Astrocyte (in vitro differentiated cells and primary cell): ENCODE results near the gene LRMDA. TPM values are rescaled to one million over a fixed set of nuclear protein-coding genes. Genes with fewer than 3 reads are reported as not detected.

Experiments used
- DNase-seq: peaks from one replicate; pipeline ENCODE4 v3.0.0-alpha.2; 2010; ENCODE audit warnings: low read depth
- FAIRE-seq: peaks from 2 replicates; lab custom pipeline; 2011; peaks lifted over from hg19 to GRCh38; lab: Jason Lieb, UNC
- H2AFZ ChIP-seq: 2 replicates; pipeline ENCODE4 v1.6.0; 2012; ENCODE audit warnings: low read depth, low read length, inconsistent platforms
- H3K27ac ChIP-seq: 2 replicates; pipeline ENCODE4 v1.5.1; 2011; ENCODE audit warnings: low read depth, low read length, inconsistent platforms
- H3K27me3 ChIP-seq: 2 replicates; pipeline ENCODE4 v1.6.0; 2011; ENCODE audit warnings: low read length, inconsistent platforms; ENCODE audit not compliant: insufficient read depth
- H3K36me3 ChIP-seq: 2 replicates; pipeline ENCODE4 v1.5.1; 2011; ENCODE audit warnings: low read length, inconsistent platforms; ENCODE audit not compliant: insufficient read depth
- H3K4me1 ChIP-seq: 2 replicates; pipeline ENCODE4 v1.5.1; 2011; ENCODE audit warnings: low read length, inconsistent platforms; ENCODE audit not compliant: insufficient read depth
- H3K4me2 ChIP-seq: 2 replicates; pipeline ENCODE4 v1.6.0; 2012; ENCODE audit warnings: low read length, inconsistent platforms
- H3K4me3 ChIP-seq: 2 replicates; pipeline ENCODE4 v1.5.1; 2011; ENCODE audit warnings: low read depth, mild to moderate bottlenecking, low read length, inconsistent platforms; ENCODE audit not compliant: insufficient read depth
- H3K79me2 ChIP-seq: 2 replicates; pipeline ENCODE4 v1.6.0; 2012; ENCODE audit warnings: mild to moderate bottlenecking, low read length, inconsistent platforms; ENCODE audit not compliant: insufficient read depth
- H3K9ac ChIP-seq: 2 replicates; pipeline ENCODE4 v1.6.0; 2012; ENCODE audit warnings: mild to moderate bottlenecking, low read length, inconsistent platforms
- H3K9me3 ChIP-seq: 2 replicates; pipeline ENCODE4 v1.5.1; 2012; ENCODE audit warnings: low read depth, mild to moderate bottlenecking, low read length, inconsistent platforms; ENCODE audit not compliant: insufficient read depth
- H4K20me1 ChIP-seq: 2 replicates; pipeline ENCODE4 v1.6.0; 2012; ENCODE audit warnings: low read length, inconsistent platforms; ENCODE audit not compliant: insufficient read depth
- H3K27ac Mint-ChIP-seq: one replicate; pipeline ENCODE4 v1.8.0; 2021; ENCODE audit warnings: mild to moderate bottlenecking, mixed read lengths; ENCODE audit not compliant: unreplicated experiment
- H3K27me3 Mint-ChIP-seq: one replicate; pipeline ENCODE4 v1.8.0; 2021; ENCODE audit warnings: low read depth, mixed read lengths; ENCODE audit not compliant: unreplicated experiment
- H3K36me3 Mint-ChIP-seq: one replicate; pipeline ENCODE4 v1.8.0; 2021; ENCODE audit warnings: low read depth, mixed read lengths; ENCODE audit not compliant: unreplicated experiment
- H3K4me1 Mint-ChIP-seq: one replicate; pipeline ENCODE4 v1.8.0; 2021; ENCODE audit warnings: low read depth, mixed read lengths; ENCODE audit not compliant: unreplicated experiment
- H3K4me3 Mint-ChIP-seq: one replicate; pipeline ENCODE4 v1.8.0; 2021; ENCODE audit warnings: mild to moderate bottlenecking, moderate library complexity, mixed read lengths; ENCODE audit not compliant: unreplicated experiment
- H3K9me3 Mint-ChIP-seq: one replicate; pipeline ENCODE4 v1.8.0; 2021; ENCODE audit warnings: mild to moderate bottlenecking, mixed read lengths; ENCODE audit not compliant: unreplicated experiment
- EZH2 ChIP-seq: IDR thresholded peaks from 2 replicates; pipeline ENCODE4 v1.6.1; 2012; ENCODE audit warnings: mild to moderate bottlenecking, low read length, inconsistent platforms; ENCODE audit not compliant: insufficient read depth
- total RNA-seq: library from RNA; stranded (reverse); gene quantifications from 2 replicates; pipeline ENCODE4 v1.2.1, GENCODE V29; 2021
- TF ChIP-seq, protein P1 (sequence below): IDR thresholded peaks from 2 replicates; pipeline ENCODE4 v1.5.1; 2011; ENCODE audit warnings: low read depth, mild to moderate bottlenecking, inconsistent platforms, low read length, moderate library complexity; ENCODE audit not compliant: insufficient read depth

Gene LRMDA
- total RNA-seq, 1 donor from 2014 or later = 2.7 TPM

DNA sequence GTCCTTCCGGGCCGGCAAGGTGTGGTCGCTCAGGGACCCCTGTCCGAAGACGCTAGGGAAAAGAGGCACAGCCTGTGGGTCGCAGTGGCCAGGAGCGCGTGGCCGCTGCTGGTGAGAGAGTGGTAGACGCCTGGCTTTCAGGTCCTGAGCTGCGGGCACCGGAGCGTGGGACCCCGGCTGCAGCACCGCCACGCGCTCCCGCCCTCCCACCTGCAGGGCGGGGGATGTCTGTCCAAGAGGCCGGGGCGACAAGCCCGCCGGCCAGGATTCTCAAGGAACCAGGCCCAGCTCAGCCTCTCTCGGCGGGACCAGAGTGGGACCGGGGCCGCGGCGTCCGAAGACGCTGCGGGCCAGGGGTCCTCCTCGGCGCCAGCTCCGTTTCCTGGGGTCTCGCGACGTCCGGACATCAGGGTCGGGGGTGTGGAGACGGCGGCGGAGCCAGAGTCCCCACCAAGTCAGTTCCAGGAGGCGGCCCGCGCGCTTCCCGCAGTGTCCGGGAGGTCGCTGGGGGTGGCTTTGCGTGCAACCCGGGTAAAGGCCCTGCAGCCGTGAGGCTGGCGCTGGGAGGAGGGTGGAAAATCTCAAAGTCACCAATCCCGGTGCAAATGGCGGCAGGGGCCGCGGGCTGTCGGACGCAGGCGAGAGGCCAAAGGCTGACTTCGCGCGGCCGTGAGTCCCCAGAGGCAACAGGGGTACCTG, 35.3 kb upstream of the LRMDA start:
- Histone ChIP-seq H3K27me3 (peaks cover 5% of the 10 kb centered on the region), H3K4me1 (peaks cover 5% of the 10 kb centered on the region), H3K9me3 (no peaks in the 10 kb centered on the region), H3K27ac (peak overlapping the region; percentile 74), H3K4me2 (peak overlapping the region; percentile 100), H3K36me3 (no peaks in the 10 kb centered on the region), H4K20me1 (peaks cover 42% of the 10 kb centered on the region), H3K79me2 (peaks cover 48% of the 10 kb centered on the region), H3K4me3 (peak overlapping the region; percentile 51), H2AFZ (peak overlapping the region; percentile 77), H3K9ac (peak overlapping the region; percentile 93)
- peaks cover 50% of the 10 kb centered on the region for H3K27me3 Mint-ChIP-seq
- peaks cover 8% of the 10 kb centered on the region for H3K9me3 Mint-ChIP-seq
- TF ChIP-seq, protein P1, sequence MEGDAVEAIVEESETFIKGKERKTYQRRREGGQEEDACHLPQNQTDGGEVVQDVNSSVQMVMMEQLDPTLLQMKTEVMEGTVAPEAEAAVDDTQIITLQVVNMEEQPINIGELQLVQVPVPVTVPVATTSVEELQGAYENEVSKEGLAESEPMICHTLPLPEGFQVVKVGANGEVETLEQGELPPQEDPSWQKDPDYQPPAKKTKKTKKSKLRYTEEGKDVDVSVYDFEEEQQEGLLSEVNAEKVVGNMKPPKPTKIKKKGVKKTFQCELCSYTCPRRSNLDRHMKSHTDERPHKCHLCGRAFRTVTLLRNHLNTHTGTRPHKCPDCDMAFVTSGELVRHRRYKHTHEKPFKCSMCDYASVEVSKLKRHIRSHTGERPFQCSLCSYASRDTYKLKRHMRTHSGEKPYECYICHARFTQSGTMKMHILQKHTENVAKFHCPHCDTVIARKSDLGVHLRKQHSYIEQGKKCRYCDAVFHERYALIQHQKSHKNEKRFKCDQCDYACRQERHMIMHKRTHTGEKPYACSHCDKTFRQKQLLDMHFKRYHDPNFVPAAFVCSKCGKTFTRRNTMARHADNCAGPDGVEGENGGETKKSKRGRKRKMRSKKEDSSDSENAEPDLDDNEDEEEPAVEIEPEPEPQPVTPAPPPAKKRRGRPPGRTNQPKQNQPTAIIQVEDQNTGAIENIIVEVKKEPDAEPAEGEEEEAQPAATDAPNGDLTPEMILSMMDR = no peak
- TF ChIP-seq EZH2 = no peak
- DNase-seq (no peak), FAIRE-seq (no peak)
- no peak overlapping the region for H3K27ac Mint-ChIP-seq
- H3K4me3 Mint-ChIP-seq = no peak overlapping the region
- H3K36me3 Mint-ChIP-seq = peaks cover 4% of the 10 kb centered on the region
- H3K4me1 Mint-ChIP-seq = no peaks in the 10 kb centered on the region

DNA sequence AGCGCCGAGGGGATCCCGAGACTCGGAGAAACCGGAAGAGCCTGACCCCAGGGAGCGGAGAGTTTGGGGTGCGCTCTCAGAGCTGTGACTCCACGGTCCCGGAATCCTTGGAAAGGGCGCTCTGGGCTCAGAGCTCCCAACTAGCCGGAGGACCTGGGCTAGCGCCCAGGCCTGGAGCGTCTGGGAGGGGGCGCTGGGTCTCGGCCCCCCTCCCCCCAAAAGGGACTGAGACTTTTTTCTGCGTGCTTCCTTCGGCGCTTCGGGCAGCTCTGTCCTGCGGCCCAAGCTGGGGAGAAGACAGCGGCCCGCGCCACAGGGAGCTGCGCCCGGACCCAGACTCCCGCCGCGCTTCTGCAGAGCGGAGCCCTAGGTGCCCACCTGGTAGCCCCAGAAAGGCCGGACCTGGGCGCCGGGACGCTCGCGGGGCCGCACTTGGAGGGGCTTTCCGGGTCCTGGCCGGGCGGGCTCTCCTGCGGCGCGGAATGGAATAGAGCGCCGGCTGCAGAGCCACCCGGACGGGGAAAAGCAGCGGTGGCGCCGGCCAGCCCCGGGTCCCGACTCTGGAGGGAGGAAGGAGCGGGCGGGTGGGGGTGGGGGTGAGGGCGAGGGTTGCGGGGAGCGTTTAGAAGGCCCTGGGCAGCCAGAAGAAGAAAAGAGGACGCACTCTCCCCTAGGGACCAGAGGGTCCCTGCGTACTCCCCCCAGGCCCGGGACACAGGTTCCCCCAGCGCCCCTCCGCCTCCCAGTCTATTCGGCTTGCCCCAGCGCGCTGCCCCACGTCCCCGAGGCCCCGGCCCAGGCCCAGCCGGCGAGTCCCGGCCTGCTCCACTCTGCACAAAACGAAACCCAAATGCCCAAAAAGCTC, 34.6 kb upstream of the LRMDA start:
- Histone ChIP-seq H3K4me1 (peaks cover 5% of the 10 kb centered on the region), H3K4me2 (peak overlapping the region; percentile 100), H3K27me3 (peaks cover 2% of the 10 kb centered on the region), H3K27ac (peak overlapping the region; percentile 74), H3K9ac (peak overlapping the region; percentile 93), H3K9me3 (no peaks in the 10 kb centered on the region), H2AFZ (peak overlapping the region; percentile 77), H3K4me3 (peak overlapping the region; percentile 89), H3K79me2 (peaks cover 48% of the 10 kb centered on the region), H4K20me1 (peaks cover 42% of the 10 kb centered on the region), H3K36me3 (no peaks in the 10 kb centered on the region)
- Mint-ChIP-seq H3K4me1 (no peaks in the 10 kb centered on the region), H3K27me3 (peaks cover 46% of the 10 kb centered on the region), H3K27ac (peak overlapping the region; percentile 69), H3K4me3 (peak overlapping the region; percentile 88), H3K9me3 (peaks cover 6% of the 10 kb centered on the region), H3K36me3 (peaks cover 4% of the 10 kb centered on the region)
- no peak for DNase-seq
- no peak for TF ChIP-seq EZH2
- TF ChIP-seq, protein P1 = no peak
- FAIRE-seq = no peak
